ENCODE results near the gene UPK1A. TPM values are rescaled to one million over a fixed set of nuclear protein-coding genes. Genes with fewer than 3 reads are reported as not detected.
A peak's percentile ranks its signal among the peaks of the same experiment; 100 is the strongest.
"Not testable (repeated sequence)": the region's sequence is repeated elsewhere in the genome, so short reads cannot be mapped to it uniquely, and the experiment has no call there.

Gene UPK1A
- total RNA-seq, 2 experiments from 2014 or later: 1.2 to 1.8 TPM

DNA sequence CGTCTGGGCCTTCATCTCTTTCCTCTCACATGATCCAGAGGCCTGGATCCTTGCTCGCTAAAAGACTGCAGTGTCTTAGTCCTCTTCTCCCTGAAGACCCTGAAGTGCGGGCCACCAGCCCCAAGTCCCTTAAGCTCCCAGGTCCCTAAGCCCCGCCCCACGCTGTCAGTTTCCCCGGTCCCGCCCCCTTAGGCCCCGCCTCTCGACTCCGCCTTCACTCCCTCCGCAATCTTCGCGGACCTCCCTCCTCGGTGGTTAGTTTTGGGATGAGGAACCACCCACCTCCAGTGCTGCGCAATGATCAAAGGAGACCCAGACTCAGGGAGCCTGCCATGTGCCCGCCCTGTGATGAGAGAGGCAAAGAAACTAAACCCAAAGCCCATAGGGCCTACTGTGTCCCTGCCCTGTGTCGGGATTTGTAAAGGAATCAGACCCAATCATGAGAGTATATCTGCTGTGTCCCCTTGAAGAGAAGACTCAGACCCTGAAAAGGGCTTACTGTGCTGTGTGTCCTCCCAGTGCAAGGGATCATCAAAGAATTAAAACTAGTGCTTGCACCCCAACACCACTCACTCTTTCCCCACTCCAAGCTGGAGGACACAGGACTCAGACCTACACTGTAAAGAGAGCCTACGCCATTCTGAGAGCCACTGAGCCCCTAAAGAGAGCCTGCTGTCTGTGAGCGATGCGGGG is 21.2 kb upstream of the UPK1A start:
- intact Hi-C loops (cut with DNase I, micrococcal nuclease): loop anchor here (1.0 to 10.0 kb wide), 13 partner anchors 17 to 495 kb away; partner anchors contain the start of genes ALKBH6 (in 1 of the 2), ARHGAP33 (in 1 of the 2), CAPNS1 (in 1 of the 2) and FXYD5 (in 1 of the 2)
- H3K27me3 Mint-ChIP-seq: no peaks in the 10 kb centered on the region
- ChIA-PET CTCF (interaction anchor here (0.6 to 1.2 kb wide), 3 partner anchors 31 to 103 kb away, joined by 3 read pairs; partner anchors contain the start of gene LIN37), POLR2A (interaction anchor here (1.5 to 1.7 kb wide), 2 partner anchors 66 to 68 kb away, joined by 4 to 7 read pairs; no protein-coding TSS in a partner anchor)
- ATAC-seq (peak; percentile 16), DNase-seq (peak; percentile 94)
- H3K27ac Mint-ChIP-seq: peak overlapping the region; percentile 83
- no peaks in the 10 kb centered on the region for H3K9me3 Mint-ChIP-seq (ENCODE audit: low read depth)
- peaks cover 43% of the 10 kb centered on the region for H3K4me1 Mint-ChIP-seq
- peak overlapping the region; percentile 77 for H3K4me3 Mint-ChIP-seq
- peaks cover 5% of the 10 kb centered on the region for H3K36me3 Mint-ChIP-seq (ENCODE audit: low read depth)

DNA sequence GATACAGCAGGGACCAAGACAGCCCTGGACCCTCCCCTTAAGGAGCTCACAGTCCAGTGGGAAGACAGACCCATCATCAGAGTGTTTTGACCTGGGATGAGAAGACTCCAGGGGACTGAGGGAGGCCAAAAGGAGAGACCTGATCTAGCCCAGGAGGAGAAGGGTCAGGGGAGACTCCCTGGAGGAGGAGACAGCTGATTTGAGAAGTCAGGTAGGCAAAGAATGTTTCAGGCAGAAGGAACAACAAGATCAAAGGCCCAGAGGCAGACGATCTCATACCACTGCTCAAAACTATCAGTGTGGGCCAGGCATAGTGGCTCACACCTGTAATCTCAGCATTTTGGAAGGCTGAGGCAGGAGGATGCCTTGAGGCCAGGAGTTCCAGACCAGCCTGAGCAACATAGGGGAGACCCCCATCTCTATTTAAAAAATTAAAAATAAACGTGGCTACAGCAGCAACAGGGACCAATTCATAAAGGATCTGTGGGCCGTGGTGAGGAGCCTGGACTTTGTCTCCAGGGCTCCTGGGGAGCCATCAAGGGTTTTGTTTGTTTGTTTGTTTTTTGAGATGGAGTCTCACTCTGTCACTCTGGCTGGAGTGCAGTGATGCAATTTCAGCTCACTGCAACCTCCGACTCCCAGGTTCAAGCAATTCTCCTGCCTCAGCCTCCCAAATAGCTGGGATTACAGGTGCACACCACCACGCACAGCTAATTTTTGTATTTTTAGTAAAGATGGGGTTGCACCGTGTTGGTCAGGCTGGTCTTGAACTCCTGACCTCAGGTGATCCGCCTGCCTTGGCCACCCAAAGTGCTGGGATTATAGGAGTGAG is 20.4 kb upstream of the UPK1A start:
- DNase-seq (no peak), ATAC-seq (no peak)
- H3K4me3 Mint-ChIP-seq: peak overlapping the region; percentile 77
- peaks cover 50% of the 10 kb centered on the region for H3K4me1 Mint-ChIP-seq
- peaks cover 8% of the 10 kb centered on the region for H3K36me3 Mint-ChIP-seq (ENCODE audit: low read depth)
- intact Hi-C loops (cut with DNase I, micrococcal nuclease): loop anchor here in 1 of 2 experiments (10.0 kb wide), 1 partner anchor 491 kb away; the partner anchor contains the start of gene FXYD5
- H3K27ac Mint-ChIP-seq: no peak overlapping the region
- H3K27me3 Mint-ChIP-seq: no peaks in the 10 kb centered on the region
- ChIA-PET CTCF (interaction anchor here (0.6 kb wide), 1 partner anchor 32 kb away, joined by 3 read pairs; no protein-coding TSS in a partner anchor), POLR2A (no interaction called here)
- H3K9me3 Mint-ChIP-seq (ENCODE audit: low read depth): no peaks in the 10 kb centered on the region

DNA sequence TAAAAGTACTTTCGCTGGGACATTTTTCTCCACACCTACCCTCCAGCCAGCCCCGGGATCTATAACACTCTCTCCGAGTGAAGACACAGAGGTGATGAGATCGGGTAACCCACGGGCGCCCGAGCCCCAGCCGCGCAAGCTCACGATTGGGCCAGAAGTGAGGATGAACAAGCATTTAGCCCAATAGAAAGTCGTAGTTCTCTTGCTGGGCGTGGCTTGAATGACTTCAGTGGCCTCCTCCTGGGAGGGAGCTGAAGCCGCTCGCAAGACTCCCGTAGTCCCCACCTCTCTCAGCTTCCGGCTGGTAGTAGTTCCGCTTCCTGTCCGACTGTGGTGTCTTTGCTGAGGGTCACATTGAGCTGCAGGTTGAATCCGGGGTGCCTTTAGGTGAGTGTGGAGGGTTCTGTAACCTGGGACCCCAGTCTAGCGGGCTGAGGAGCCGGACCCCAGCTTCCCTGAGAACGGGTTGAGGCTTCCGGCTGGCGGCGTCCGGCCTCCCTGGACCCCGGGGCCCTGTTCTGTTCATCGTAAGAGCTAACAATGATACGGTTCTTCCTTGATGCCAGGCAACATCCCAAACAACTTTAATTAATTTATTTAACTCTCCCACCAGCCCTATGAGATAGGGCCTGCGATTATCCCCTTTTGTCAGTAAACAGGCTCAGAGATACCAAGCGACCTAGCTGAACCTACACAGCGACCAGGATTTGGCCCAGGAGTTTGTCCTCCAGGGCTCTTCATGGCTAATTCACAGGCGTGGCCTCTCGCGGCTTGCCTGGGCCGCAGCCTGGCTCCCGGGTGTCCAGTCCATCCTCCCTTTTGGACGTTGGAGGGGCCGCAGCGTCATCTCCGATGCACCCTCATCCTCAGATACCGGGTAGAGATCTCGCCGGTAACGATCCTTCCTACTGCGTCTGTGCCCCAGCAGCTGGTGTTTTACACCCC is 18.0 kb upstream of the UPK1A start, which contains the start of gene COX6B1:
COX6B1 (plus strand) TSS at position 307 of the 945 bp plus-strand sequence. CDS start 2,921 bp downstream, outside the sequence.
- ChIA-PET POLR2A (interaction anchor here (0.6 to 1.0 kb wide), 7 partner anchors 12 to 116 kb away, joined by 3 to 8 read pairs (median 3); partner anchors contain the start of gene IGFLR1), CTCF (interaction anchor here (0.6 to 1.2 kb wide), 11 partner anchors 10 to 507 kb away, joined by 3 to 5 read pairs (median 3); no protein-coding TSS in a partner anchor)
- peak within 1 kb of the TSS; percentile 84 for H3K27ac Mint-ChIP-seq
- intact Hi-C loops (cut with DNase I, micrococcal nuclease): loop anchor here in 1 of 2 experiments (1.0 to 10.0 kb wide), 10 partner anchors 20 to 493 kb away; partner anchors contain the start of genes ARHGAP33, FXYD5, HAUS5 and PROSER3
- peak within 1 kb of the TSS; percentile 92 for H3K4me3 Mint-ChIP-seq
- peak; percentile 76 for ATAC-seq
- peak; percentile 95 for DNase-seq
- no peaks in the 10 kb centered on the region for H3K9me3 Mint-ChIP-seq (ENCODE audit: low read depth)
- peaks cover 39% of the 10 kb centered on the region for H3K4me1 Mint-ChIP-seq
- peaks cover 16% of the 10 kb centered on the region for H3K36me3 Mint-ChIP-seq (ENCODE audit: low read depth)
- H3K27me3 Mint-ChIP-seq: no peaks in the 10 kb centered on the region

DNA sequence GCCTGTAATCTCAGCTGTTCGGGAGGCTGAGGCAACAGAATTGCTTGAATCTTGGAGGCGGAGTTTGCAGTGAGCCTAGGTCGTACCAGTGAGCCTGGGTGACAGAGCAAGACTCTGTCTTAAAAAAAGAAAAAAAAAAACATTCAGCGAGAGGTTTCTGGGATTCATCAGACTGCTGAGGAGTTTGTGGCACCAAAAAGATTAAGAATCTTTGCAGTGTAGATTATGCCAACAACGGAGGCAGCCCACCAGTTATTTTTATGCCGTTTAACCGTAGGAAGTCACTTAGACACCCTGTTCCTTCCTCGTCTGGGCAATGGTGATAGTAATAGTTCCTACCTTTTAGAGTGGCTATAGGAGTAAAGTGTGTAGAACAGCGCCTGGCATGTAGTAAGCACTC is 15.7 kb upstream of the UPK1A start:
- H3K27me3 Mint-ChIP-seq: no peaks in the 10 kb centered on the region
- H3K27ac Mint-ChIP-seq: peak overlapping the region; percentile 55
- H3K4me3 Mint-ChIP-seq: no peak overlapping the region
- peaks cover 30% of the 10 kb centered on the region for H3K36me3 Mint-ChIP-seq (ENCODE audit: low read depth)
- ATAC-seq (no peak), DNase-seq (no peak)
- H3K4me1 Mint-ChIP-seq: peaks cover 26% of the 10 kb centered on the region
- ChIA-PET POLR2A (no interaction called here), CTCF (no interaction called here)
- H3K9me3 Mint-ChIP-seq (ENCODE audit: low read depth): no peaks in the 10 kb centered on the region
- intact Hi-C loops (cut with DNase I, micrococcal nuclease): no loop called here

DNA sequence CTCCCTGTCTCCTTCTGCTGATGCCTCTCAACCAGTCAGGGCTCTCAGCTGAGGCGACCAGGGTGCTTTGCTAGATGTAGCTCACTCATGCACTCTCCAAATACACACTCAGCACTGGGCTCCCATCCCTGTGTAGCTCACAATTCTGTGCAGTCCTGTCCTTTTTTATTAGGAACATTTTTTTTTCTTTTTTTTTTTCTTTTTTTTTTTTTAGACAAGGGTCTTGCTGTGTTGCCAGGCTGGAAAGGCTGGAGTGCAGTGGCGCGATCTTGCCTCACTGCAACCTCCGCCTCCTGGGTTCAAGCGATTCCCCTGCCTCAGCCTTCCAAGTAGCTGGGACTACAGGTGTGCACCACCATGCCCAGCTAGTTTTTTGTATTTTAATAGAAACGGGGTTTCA is 11.5 kb upstream of the UPK1A start:
- H3K4me3 Mint-ChIP-seq; intact Hi-C loops (cut with DNase I, micrococcal nuclease); H3K9me3 Mint-ChIP-seq (ENCODE audit: low read depth); H3K27me3 Mint-ChIP-seq; ATAC-seq; POLR2A ChIA-PET; H3K27ac Mint-ChIP-seq; DNase-seq: not testable (repeated sequence)
- CTCF ChIA-PET: interaction anchor here (0.6 kb wide), 1 partner anchor 611 kb away, joined by 4 read pairs; no protein-coding TSS in a partner anchor
- H3K36me3 Mint-ChIP-seq (ENCODE audit: low read depth): peaks cover 52% of the 10 kb centered on the region
- peaks cover 18% of the 10 kb centered on the region for H3K4me1 Mint-ChIP-seq

DNA sequence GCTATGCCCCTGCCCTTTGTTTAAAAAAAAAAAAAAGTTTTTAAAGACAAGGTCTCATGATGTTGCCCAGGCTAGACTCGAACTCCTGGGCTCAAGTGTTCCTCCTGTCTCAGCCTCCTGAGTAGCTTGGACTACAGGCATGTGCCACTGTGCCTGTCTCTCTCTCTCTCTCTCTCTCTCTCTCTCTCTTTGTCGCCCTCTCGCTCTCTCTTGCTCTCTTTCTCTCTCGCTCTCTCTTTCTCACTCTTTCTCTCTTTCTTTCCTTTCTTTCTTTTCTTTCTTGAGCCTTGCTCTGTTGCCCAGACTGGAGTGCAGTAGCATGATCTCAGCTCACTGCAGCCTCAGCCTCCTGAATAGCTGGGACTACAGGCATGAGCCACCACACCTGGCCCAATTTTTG is 10.7 kb upstream of the UPK1A start:
- peaks cover 52% of the 10 kb centered on the region for H3K36me3 Mint-ChIP-seq (ENCODE audit: low read depth)
- DNase-seq (no peak), ATAC-seq (no peak)
- no peaks in the 10 kb centered on the region for H3K27me3 Mint-ChIP-seq
- H3K9me3 Mint-ChIP-seq (ENCODE audit: low read depth): no peaks in the 10 kb centered on the region
- H3K4me3 Mint-ChIP-seq: no peak overlapping the region
- H3K27ac Mint-ChIP-seq: peak overlapping the region; percentile 0
- intact Hi-C loops (cut with DNase I, micrococcal nuclease): no loop called here
- CTCF ChIA-PET: interaction anchor here (0.6 kb wide), 1 partner anchor 194 kb away, joined by 3 read pairs; no protein-coding TSS in a partner anchor
- POLR2A ChIA-PET: no interaction called here
- peaks cover 12% of the 10 kb centered on the region for H3K4me1 Mint-ChIP-seq

DNA sequence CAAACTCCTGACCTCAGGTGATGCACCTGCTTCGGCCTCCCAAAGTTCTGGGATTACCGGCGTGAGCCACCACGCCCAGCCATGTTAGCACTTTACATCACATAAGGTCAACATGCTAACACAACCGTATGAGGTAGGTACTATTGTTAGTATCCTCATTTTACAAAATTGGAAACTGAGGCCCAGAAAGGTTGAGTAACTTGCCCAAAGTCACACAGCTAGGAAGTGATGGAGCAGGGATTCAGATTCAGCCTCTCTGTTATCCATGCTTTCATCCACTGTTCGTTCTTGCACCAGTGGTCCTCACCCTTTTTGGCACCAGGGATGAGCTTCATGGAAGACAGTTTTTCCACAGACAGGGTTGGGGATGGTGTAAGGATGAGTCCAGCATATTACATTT is 9.6 kb upstream of the UPK1A start:
- ChIA-PET CTCF (interaction anchor here (1.6 kb wide), 1 partner anchor 17 kb away, joined by 3 read pairs; no protein-coding TSS in a partner anchor), POLR2A (interaction anchor here (0.6 kb wide), 1 partner anchor 16 kb away, joined by 3 read pairs; no protein-coding TSS in a partner anchor)
- Mint-ChIP-seq H3K4me1 (peaks cover 4% of the 10 kb centered on the region), H3K27me3 (no peaks in the 10 kb centered on the region), H3K4me3 (no peak overlapping the region), H3K9me3 (ENCODE audit: low read depth) (no peaks in the 10 kb centered on the region), H3K36me3 (ENCODE audit: low read depth) (peaks cover 50% of the 10 kb centered on the region), H3K27ac (no peak overlapping the region)
- ATAC-seq (no peak), DNase-seq (no peak)
- intact Hi-C loops (cut with DNase I, micrococcal nuclease): no loop called here

DNA sequence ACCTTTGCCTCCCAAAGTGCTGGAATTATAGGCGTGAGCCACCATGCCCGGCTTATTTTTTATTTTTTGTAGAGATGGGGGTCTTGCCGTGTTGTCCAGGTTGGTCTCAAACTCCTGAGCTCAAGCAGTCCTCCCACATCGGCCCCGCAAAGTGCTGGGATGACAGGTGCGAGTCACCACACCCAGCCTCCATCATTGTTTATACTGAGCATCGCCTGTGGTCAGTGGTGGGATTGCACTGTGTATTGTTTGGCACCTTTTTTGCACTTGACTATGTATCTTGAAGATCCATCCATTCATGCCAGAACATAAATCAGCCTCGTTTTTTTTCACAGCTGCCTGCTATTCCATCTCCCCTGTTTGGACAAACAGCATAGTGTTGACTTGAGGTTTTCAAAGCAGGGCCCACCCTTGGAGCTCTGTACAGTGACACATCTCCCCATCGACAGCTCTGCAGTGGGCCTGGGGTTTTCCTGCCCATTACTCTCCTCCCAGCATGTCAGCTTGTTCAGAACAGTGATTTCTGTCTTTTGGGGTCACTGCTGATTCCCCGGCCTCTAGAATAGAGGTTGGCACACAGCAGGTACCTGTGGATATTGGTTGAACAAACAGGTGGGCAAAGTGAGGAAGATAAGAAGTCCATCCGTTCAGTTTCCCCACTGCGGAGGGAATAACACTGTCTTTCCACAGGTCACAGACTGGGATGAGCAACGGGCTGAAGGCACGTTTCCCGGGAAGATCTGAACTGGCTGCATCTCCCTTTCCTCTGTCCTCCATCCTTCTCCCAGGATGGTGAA is 8.2 kb upstream of the UPK1A start:
- peak; percentile 53 for ATAC-seq
- peak; percentile 33 for DNase-seq
- peaks cover 56% of the 10 kb centered on the region for H3K36me3 Mint-ChIP-seq (ENCODE audit: low read depth)
- H3K4me3 Mint-ChIP-seq: no peak overlapping the region
- intact Hi-C loops (cut with DNase I, micrococcal nuclease): no loop called here
- POLR2A ChIA-PET: interaction anchor here (0.6 kb wide), 1 partner anchor 18 kb away, joined by 4 read pairs; no protein-coding TSS in a partner anchor
- H3K27me3 Mint-ChIP-seq: no peaks in the 10 kb centered on the region
- CTCF ChIA-PET: interaction anchor here (0.8 to 1.9 kb wide), 4 partner anchors 10 to 374 kb away, joined by 3 to 5 read pairs (median 4); partner anchors contain the start of gene COX6B1
- H3K27ac Mint-ChIP-seq: no peak overlapping the region
- no peaks in the 10 kb centered on the region for H3K9me3 Mint-ChIP-seq (ENCODE audit: low read depth)
- H3K4me1 Mint-ChIP-seq: peaks cover 2% of the 10 kb centered on the region

DNA sequence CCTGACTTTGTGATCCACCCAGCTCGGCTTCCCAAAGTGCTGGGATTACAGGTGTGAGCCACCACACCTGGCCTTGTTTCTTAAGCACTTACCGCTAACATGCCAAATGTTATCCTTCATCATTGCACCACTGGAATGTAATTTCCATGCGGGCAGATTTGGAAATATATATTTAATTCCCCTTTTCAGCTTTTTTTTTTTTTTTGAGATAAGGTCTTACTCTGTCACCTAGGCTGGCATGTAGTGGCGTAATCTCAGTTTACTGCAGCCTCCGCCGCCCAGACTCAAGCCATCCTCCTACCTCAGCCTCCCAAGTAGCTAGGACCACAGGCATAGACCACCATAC is 4.3 kb upstream of the UPK1A start:
- POLR2A ChIA-PET: no interaction called here
- ATAC-seq: no peak
- Mint-ChIP-seq H3K4me3 (no peak overlapping the region), H3K27ac (no peak overlapping the region), H3K27me3 (no peaks in the 10 kb centered on the region), H3K9me3 (ENCODE audit: low read depth) (no peaks in the 10 kb centered on the region), H3K4me1 (no peaks in the 10 kb centered on the region), H3K36me3 (ENCODE audit: low read depth) (peaks cover 41% of the 10 kb centered on the region)
- CTCF ChIA-PET: no interaction called here
- intact Hi-C loops (cut with DNase I, micrococcal nuclease): loop anchor here in 1 of 2 experiments (2.0 kb wide), 1 partner anchor 17 kb away; no protein-coding TSS in a partner anchor
- DNase-seq: no peak

DNA sequence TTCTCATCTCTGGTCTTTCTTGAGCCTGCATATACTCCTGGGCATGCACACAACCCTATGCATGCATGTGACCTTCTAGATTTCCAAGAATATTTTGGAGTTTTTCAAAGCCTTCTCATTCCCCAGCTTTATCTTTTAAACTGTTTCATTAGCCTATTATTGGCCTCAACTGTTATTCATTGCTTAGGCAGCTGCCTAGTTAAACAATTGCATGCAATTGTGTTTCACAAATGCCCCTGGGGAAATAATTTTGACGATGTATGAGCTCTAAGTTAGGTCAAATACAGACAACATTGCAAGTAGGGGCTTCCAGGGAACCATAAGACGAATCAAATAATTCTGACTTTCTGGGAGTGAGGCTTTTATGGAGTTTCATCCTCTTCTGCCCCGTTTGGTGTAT is 2.3 kb upstream of the UPK1A start:
- POLR2A ChIA-PET: no interaction called here
- H3K27ac Mint-ChIP-seq: no peak overlapping the region

More for the DNA sequence above, 2.3 kb upstream of the UPK1A start:
- no peaks in the 10 kb centered on the region for H3K4me1 Mint-ChIP-seq
- no peak overlapping the region for H3K4me3 Mint-ChIP-seq
- H3K9me3 Mint-ChIP-seq (ENCODE audit: low read depth): no peaks in the 10 kb centered on the region
- CTCF ChIA-PET: interaction anchor here (0.7 kb wide), 1 partner anchor 539 kb away, joined by 3 read pairs; no protein-coding TSS in a partner anchor
- H3K27me3 Mint-ChIP-seq: no peaks in the 10 kb centered on the region
- intact Hi-C loops (cut with DNase I, micrococcal nuclease): loop anchor here in 1 of 2 experiments (2.0 kb wide), 1 partner anchor 15 kb away; no protein-coding TSS in a partner anchor
- H3K36me3 Mint-ChIP-seq (ENCODE audit: low read depth): peaks cover 28% of the 10 kb centered on the region
- DNase-seq (no peak), ATAC-seq (no peak)

Measured in activated CD4-positive, alpha-beta T cell treated with anti-CD3 and anti-CD28 coated beads for 36 hours (primary cell).